DMS79 (cell line): ENCODE results near the gene GATAD2B.
"Not testable (repeated sequence)": the region's sequence is repeated elsewhere in the genome, so short reads cannot be mapped to it uniquely, and the experiment has no call there.

Source experiments
- DNase-seq: peaks from one replicate; lab custom pipeline; 2025; lab: John Stamatoyannopoulos, UW

GATAD2B gene

GRCh38 chr1:153795934-153796785 lies 126.6 kb downstream of the GATAD2B start:
- DNase-seq: no peak

GRCh38 chr1:153795330-153795837 lies 127.4 kb downstream of the GATAD2B start:
- no peak for DNase-seq

- DNase-seq: no peak
These were observed 128.0 kb downstream of the GATAD2B start for GRCh38 chr1:153794624-153795329.

GRCh38 chr1:153793973-153794615 lies 128.7 kb downstream of the GATAD2B start:
- DNase-seq: no peak

GRCh38 chr1:153793261-153793972 lies 129.4 kb downstream of the GATAD2B start:
- DNase-seq: no peak

- DNase-seq: no peak
These were observed 130.1 kb downstream of the GATAD2B start for GRCh38 chr1:153792631-153793041.

GRCh38 chr1:153791648-153792253 lies 131.0 kb downstream of the GATAD2B start:
- DNase-seq: no peak

- DNase-seq: no peak
These were observed 131.7 kb downstream of the GATAD2B start for GRCh38 chr1:153790966-153791647.

GRCh38 chr1:153790313-153790965 lies 132.3 kb downstream of the GATAD2B start:
- no peak for DNase-seq

- no peak for DNase-seq
These were observed 133.2 kb downstream of the GATAD2B start for GRCh38 chr1:153789478-153790034.

GRCh38 chr1:153786038-153786790 lies 136.6 kb downstream of the GATAD2B start:
- no peak for DNase-seq

GRCh38 chr1:153783233-153784190 lies 139.3 kb downstream of the GATAD2B start:
- peak; percentile 66 for DNase-seq

- not testable (repeated sequence) for DNase-seq
These were observed 140.1 kb downstream of the GATAD2B start for GRCh38 chr1:153782648-153783047.

- no peak for DNase-seq
These were observed 142.2 kb downstream of the GATAD2B start for GRCh38 chr1:153780551-153780950.

- DNase-seq: no peak
These were observed 142.8 kb downstream of the GATAD2B start for GRCh38 chr1:153779781-153780541.

- no peak for DNase-seq
These were observed 143.8 kb downstream of the GATAD2B start for GRCh38 chr1:153778824-153779519.
